ENCODE data around the gene CHD3.
"Not testable (repeated sequence)": the region's sequence is repeated elsewhere in the genome, so short reads cannot be mapped to it uniquely, and the experiment has no call there.

CHD3 gene

DNA sequence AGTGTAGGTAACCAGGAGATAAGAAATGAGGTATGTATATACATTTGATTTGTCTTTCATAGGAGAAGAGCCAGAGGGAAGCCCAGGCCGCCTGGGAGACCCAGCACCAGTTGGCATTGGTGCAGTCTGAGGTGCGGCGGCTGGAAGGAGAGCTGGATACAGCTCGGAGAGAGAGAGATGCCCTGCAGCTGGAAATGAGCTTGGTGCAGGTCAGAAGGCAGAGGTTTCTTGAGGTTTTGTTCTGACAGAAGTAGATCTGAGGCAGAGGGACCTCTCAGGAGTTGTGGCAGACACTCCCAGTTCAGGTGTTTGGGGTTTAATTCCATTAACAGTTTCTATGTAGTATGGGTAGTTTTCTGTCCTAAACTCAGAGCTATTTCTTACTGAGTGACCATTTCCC, 51.4 kb downstream of the CHD3 start:
- no peak for DNase-seq

DNA sequence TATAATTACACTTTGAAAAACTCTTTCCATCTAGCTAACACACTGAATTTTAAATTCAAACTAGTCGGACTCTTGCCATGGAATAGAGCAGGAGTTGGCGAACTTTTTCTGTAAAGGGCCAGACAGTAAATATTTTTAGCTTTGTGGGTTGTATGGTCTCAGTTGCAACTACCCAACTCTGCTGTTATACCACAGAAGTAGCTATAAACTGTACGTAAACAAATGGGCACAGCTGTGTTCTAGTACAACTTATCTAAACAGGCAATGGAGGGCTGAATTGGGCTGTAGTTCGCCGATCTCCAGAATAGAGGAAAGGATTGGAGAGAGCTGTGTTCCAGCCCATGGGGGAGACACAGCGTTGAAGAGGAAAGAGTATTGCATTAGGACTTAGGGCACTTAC, 52.2 kb downstream of the CHD3 start:
- DNase-seq, result no peak

DNA sequence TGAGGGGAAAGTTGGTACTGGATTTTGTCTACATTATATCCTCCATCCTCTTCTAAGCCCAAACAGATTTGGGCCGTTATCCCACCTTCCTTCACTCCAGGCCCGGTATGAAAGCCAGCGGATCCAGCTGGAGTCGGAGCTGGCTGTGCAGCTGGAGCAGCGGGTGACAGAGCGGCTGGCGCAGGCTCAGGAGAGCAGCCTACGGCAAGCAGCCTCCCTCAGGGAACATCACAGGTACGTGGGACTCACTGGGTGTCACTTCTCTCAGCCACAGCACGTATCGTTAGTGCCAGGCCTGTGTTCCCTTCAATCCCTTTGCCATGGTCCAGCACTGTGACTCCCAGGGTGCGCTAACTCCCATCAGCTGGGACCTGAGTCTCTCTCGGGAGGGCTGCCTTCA, 54.7 kb downstream of the CHD3 start:
- no peak for DNase-seq

DNA sequence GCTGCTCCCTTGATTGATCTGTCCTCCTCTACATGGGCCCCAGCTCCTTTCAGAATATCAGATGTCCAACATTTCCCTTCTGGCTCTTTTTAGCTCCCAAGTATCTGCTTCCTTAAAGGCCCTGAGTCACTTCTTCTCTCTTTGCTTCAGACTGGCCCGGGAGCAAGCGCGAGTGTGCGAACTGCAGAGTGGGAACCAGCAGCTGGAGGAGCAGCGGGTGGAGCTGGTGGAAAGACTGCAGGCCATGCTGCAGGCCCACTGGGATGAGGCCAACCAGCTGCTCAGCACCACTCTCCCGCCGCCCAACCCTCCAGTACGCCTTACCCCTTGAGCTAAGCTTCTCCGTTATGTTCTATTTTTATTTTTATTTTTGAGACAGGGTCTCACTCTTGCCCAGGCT, 55.7 kb downstream of the CHD3 start:
- DNase-seq, result no peak

DNA sequence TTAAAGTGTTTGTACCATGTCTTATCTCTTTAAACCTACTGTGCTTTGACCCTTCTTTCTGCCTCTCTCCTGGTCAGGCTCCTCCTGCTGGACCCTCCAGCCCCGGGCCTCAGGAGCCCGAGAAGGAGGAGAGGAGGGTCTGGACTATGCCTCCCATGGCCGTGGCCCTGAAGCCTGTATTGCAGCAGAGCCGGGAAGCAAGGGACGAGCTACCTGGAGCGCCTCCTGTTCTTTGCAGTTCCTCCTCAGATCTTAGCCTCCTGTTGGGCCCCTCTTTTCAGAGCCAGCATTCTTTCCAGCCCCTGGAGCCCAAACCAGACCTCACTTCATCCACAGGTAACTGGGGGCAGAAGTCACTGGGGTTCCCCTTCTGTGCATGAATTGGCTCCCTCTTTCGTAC, 57.1 kb downstream of the CHD3 start:
- no peak for DNase-seq

DNA sequence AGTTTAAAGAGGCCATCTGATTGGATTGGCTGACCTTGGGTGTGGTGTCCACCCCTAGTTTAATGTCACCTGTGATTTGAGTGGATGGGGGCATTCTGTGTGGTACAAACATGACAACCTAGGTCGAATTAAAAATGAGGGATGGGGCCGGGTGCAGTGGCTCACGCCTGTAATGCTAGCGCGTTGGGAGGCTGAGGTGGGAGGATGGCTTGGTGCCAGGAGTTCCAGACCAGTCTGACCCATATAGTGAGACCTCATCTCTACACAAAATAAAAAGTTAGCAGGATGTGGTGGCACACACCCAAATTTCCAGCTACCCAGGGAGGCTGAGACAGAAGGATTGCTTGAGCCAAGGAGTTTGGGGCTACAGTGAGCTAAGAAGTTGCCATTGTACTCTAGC, 57.9 kb downstream of the CHD3 start:
- DNase-seq, result no peak

DNA sequence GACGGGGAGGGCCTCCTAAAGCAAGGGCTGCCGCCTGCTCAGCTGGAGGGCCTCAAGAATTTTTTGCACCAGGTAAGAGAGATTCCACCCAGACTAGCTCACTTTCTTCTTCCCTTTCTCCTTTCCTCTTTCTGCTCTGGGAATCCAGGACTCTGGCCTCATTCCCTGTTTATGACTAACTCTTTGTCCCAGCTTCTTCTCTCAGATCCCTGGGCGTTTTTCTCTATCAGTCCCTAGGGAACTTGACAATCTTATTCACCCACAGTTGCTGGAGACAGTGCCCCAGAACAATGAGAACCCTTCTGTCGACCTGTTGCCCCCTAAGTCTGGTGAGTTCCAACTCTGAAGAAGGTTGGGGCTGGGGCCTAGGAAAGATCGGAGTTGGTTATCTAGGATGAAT, 59.1 kb downstream of the CHD3 start:
- no peak for DNase-seq

DNA sequence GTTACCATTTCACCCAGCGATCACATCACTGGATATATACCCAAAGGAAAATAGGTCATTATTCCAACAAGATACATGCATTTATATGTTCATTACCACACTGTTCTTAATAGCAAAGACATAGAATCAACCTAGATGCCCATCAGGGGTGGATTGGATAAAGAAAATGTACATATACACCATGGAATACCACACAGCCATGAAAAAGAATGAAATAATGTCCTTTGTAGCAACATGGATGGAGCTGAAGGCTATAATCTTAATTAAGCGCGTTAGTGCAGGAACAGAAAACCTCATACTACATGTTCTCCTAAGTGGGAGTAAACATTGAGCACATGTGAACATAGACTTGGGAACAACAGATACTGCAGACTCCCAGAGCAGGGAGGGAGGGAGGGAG, 62.0 kb downstream of the CHD3 start:
- DNase-seq, result no peak

DNA sequence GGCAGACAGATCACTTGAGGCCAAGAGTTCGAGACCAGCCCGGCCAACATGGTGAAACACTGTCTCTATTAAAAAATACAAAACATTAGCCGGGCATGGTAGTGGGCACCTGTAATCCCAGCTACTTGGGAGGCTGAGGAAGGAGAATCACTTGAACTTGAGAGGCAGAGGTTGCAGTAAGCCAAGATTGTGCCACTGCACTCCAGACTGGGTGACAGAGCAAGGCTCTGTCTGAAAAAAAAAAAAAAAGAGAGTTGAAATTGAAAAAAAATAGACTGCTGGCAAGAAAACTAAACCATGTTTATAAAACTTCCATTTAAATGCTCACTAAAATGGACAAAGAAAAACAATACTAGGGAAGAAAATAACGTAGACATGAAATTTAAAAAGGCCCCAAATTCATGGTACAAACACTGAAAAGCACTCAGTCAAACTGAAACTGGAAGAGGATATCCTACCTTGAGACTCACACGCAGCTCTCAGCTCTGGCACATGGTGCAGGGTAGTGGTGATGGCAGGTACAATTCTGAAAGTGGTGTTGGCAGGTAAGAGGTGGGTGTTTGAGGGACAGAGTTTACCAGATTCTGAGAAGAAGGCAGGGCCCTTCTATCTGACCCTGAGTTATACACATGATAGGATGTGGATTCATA, 62.7 kb downstream of the CHD3 start:
- no peak for DNase-seq

DNA sequence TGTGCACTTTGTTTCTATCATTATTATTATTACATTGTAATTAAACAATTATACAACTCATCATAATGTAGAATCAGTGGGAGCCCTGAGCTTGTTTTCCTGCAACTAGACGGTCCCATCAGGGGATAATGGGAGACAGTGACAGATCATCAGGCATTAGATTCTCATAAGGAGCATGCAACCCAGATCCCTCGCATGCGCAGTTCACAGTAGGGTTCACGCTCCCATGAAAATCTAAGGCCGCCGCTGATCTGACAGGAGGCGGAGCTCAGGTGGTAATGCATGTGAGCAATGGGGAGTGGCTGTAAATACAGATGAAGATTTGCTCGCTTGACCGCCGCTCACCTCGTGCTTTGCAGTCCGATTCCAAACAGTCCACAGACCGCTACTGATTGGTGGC, 64.7 kb downstream of the CHD3 start:
- not testable (repeated sequence) for DNase-seq

DNA sequence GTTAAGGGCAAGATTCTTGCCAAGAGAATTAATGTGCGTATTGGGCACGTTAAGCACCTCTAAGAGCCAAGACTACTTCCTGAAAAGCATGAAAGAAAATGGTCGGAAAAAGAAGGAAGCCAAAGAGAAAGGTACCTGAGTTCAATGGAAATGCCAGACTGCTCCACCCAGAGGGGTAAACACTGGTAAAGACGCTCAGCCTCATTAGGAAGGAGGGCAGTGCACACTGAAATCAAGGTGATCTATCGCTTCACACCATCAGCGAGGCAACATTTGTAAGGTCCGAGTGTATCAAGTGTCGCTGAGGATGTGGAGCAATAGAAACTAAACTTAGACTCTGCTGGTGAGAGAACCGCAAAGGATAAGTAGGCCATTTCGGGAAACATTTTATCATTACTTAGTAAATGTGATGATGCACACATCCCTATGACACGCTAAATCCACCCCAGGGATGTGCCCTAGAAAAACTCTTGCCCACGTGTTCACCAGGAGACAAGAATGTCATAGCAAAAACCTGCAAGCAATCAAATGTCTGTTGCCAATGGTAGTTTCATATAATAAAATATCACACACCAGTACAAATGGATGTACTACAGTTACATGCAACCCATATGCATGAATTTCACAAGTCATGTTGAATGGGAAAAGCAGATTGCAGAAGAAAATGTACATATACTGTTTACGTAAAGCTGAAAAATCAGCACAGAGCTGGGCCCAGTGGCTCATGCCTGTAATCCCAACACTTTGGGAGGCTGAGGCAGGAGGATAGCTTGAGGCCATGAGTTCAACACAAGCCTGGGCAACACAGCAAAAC, 67.0 kb downstream of the CHD3 start:
- no peak for DNase-seq

DNA sequence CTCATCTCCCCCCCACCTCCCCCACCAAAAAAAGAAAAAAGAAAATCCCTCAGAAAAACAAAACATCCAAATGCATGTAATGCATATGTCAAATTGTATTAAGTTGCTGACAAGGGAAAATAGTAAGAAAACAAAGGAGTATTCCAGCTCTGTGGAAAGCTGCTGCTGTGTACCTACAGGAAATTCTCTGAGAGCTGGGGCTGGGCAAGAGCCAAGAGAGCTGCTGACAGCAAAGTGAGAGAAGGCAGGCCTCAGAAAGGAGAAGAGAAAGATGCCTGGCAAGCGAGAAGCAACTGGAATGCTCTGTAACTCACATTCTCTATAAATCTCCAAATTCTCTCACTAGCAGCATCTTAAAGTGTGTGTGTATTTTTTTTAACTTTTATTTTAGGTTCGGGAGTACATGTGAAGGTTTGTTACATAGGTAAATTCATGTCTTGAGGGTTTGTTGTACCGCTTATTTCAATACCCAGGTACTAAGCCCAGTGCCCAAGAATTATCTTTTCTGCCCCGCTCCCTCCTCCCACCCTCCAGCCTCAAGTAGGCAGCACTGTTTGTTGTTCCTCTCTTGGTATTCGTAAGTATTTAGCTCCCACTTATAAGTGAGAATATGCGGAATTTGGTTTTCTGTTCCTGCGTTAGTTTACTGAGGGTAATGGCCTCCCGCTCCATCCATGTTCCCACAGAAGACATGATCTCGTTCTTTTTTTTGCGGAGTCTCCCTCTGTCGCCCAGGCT, 67.8 kb downstream of the CHD3 start:
- no peak for DNase-seq

DNA sequence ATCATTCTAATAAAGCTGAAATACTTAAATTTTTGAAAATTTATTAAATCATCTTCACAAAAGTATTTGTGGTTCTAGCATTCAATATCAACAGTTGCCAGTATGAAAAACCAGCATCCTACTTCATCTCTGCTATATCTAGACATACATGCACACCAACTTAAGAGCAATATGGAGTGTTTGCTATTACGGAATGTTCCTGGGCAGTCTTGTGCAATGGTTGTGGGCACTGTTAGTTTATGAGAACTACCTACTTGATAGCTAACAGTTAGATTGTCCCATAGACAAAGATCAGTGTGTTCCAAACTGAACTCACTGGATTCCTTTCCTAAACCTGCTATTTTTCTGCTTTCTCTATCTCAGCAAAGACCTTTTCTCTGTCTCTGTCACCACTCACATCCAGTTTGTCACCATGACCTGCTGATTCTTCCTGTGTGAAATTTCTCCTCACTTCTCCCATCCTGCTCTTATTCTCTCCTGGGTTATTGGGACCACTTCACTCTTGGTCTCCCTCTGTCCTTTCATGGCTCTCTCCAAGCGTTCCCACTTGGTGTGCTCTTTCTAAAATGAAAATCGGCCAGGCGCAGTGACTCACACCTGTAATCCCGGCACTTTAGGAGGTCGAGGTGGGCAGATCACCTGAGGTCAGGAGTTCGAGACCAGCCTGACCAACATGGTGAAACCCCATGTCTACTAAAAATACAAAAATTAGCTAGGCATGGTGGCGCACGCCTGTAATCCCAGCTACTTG, 71.1 kb downstream of the CHD3 start:
- no peak for DNase-seq

DNA sequence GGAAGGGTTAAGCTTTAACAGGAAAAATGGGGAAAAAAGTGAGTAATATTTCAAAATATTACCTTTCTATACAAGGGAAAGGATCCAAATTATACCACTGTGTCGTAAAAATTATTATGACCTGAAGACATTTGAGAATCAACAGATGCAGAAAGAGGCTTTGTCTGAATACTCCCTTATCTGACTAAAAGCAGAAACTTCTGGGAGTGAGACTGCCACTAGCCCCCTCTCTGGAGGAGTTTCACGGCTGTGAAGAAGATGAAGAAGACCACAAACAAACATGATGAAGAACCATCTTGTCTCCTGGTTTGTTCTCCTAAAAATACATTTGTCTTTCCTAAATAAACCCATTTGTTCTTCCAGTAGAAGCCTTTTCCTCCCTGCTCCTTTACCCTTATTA, 72.8 kb downstream of the CHD3 start:
- DNase-seq, result no peak

Measured in NCI-H1694 (cell line).